ENCODE results near the gene RARB. TPM values are rescaled to one million over a fixed set of nuclear protein-coding genes. Genes with fewer than 3 reads are reported as not detected.

RARB gene
- total and polyA plus RNA-seq, 2 of the 13 experiments (the other 11 are each of a cell fraction or from before 2014, with no cell fraction given): 0.16 TPM; not detected in 1

GRCh38 chr3:25635038-25635437 is 207.0 kb downstream of the RARB start:
- Histone ChIP-seq H3K27me3 (ENCODE audit: control insufficient read depth in 1 of 2, insufficient read depth in 2 of 2, low read length in 2 of 2) (no peaks in the 10 kb centered on the region), H3K36me3 (replicated peaks in 1 of 2; ENCODE audit: control insufficient read depth in 1 of 2, insufficient read depth in 2 of 2, low read length in 2 of 2) (peaks cover 3 to 65% of the 10 kb centered on the region in 2 experiments; a peak in 4 of 5 replicates), H3K4me2 (ENCODE audit: low read depth, low read length) (no peak overlapping the region), H3K79me2 (ENCODE audit: insufficient read depth, low read length) (no peaks in the 10 kb centered on the region), H3K4me3 (replicated peaks in 1 of 3; ENCODE audit: insufficient read depth in 1 of 3, low read depth in 2 of 3, low read length in 3 of 3) (no peak overlapping the region), H3K4me1 (ENCODE audit: insufficient read depth, low read length) (no peaks in the 10 kb centered on the region), H3K27ac (ENCODE audit: extremely low read length, insufficient read depth, low read length) (no peak overlapping the region), H3K9ac (ENCODE audit: insufficient read depth, low read depth, low read length) (no peak overlapping the region), H3K9me3 (ENCODE audit: low read length) (no peaks in the 10 kb centered on the region), H4K20me1 (ENCODE audit: insufficient read depth, low read length) (no peaks in the 10 kb centered on the region), H2AFZ (ENCODE audit: low read length) (no peak overlapping the region)
- FAIRE-seq (no peak), DNase-seq (ENCODE audit: low spot score) (no peak), ATAC-seq (no peak)
- intact Hi-C loops (cut with micrococcal nuclease; ENCODE audit: unreplicated experiment): no loop called here
- CTCF ChIA-PET (ENCODE audit: low intra/inter-chr PET ratio, low total read pairs): no interaction called here
- no peak for TF ChIP-seq ZNF652 (CRISPR knock-in tag; IDR thresholded peaks at IDR 0.05; ENCODE audit: borderline replicate concordance, low read depth)
- TF ChIP-seq RBAK (CRISPR knock-in tag; IDR thresholded peaks at IDR 0.05): no peak
- no peak for TF ChIP-seq MIXL1 (CRISPR knock-in tag; IDR thresholded peaks at IDR 0.05)
- TF ChIP-seq ZNF572 (CRISPR knock-in tag; IDR thresholded peaks at IDR 0.05): no peak
- TF ChIP-seq ZNF7 (CRISPR knock-in tag; IDR thresholded peaks at IDR 0.05): no peak
- TF ChIP-seq NPAS2 (CRISPR knock-in tag; IDR thresholded peaks at IDR 0.05; ENCODE audit: borderline replicate concordance): no peak
- no peak for TF ChIP-seq ZNF615 (CRISPR knock-in tag; IDR thresholded peaks at IDR 0.05; ENCODE audit: borderline replicate concordance)
- TF ChIP-seq KAT8 (CRISPR knock-in tag; IDR thresholded peaks at IDR 0.05): no peak
- TF ChIP-seq ZNF780A (CRISPR knock-in tag; IDR thresholded peaks at IDR 0.05): no peak
- TF ChIP-seq SP5 (CRISPR knock-in tag; IDR thresholded peaks at IDR 0.05; ENCODE audit: borderline replicate concordance, low read depth): no peak
- no peak for TF ChIP-seq HIC2 (CRISPR knock-in tag; IDR thresholded peaks at IDR 0.05; ENCODE audit: low read depth)
- no peak for TF ChIP-seq BHLHE40 (IDR thresholded peaks at IDR 0.05; ENCODE audit: low read length)
- TF ChIP-seq ZNF513 (CRISPR knock-in tag; conservative IDR thresholded peaks at IDR 0.05): no peak
- in situ Hi-C loops (cut with HindIII; ENCODE audit: extremely low pct_ligation_motif_present, low pct_unique_long_range_greater_than_20kb): no loop called here
- 98% methylated on average over 3 of the region's 3 CpGs for WGBS (ENCODE audit: low lambda C conversion rate)
- POLR2A ChIA-PET: no interaction called here
- BruUV-seq (replicated peaks): no TSS peak

Small RNAs within 50 kb of the gene (small RNA-seq; reads per million reads assigned to genes)
- gene RF01161 (ENCODE audit: insufficient read depth in 2 of 3, insufficient read length in 3 of 3, low read depth in 2 of 3, low replicate concordance in 1 of 3) (0 reads per million in 3 experiments), gene RF02271 (ENCODE audit: insufficient read depth in 2 of 3, insufficient read length in 3 of 3, low read depth in 2 of 3, low replicate concordance in 1 of 3) (0 reads per million in 3 experiments)

Other genes starting within 250 kb of the RARB start
- gene TOP2B, start 236.6 kb downstream of the RARB start, total RNA-seq (2016; rRNA removed; fragmentation: Illumina TruSeq; extraction: Trizol): 88.1 and 140 TPM in 2 replicates
- gene TOP2B, start 236.6 kb downstream of the RARB start, polyA plus RNA-seq (2011; rRNA removed): 20.3 and 27.6 TPM in 2 replicates

Data from HepG2 (cell line).